ENCODE measurements around the gene PKP4. TPM values are rescaled to one million over a fixed set of nuclear protein-coding genes. Genes with fewer than 3 reads are reported as not detected.

Gene PKP4
- total and polyA plus RNA-seq, 2 experiments from 2014 or later = 35.7 to 92.3 TPM

GRCh38 chr2:158676295-158676694, 219.5 kb downstream of the PKP4 start (continued):
- TF ChIP-seq, protein P1, sequence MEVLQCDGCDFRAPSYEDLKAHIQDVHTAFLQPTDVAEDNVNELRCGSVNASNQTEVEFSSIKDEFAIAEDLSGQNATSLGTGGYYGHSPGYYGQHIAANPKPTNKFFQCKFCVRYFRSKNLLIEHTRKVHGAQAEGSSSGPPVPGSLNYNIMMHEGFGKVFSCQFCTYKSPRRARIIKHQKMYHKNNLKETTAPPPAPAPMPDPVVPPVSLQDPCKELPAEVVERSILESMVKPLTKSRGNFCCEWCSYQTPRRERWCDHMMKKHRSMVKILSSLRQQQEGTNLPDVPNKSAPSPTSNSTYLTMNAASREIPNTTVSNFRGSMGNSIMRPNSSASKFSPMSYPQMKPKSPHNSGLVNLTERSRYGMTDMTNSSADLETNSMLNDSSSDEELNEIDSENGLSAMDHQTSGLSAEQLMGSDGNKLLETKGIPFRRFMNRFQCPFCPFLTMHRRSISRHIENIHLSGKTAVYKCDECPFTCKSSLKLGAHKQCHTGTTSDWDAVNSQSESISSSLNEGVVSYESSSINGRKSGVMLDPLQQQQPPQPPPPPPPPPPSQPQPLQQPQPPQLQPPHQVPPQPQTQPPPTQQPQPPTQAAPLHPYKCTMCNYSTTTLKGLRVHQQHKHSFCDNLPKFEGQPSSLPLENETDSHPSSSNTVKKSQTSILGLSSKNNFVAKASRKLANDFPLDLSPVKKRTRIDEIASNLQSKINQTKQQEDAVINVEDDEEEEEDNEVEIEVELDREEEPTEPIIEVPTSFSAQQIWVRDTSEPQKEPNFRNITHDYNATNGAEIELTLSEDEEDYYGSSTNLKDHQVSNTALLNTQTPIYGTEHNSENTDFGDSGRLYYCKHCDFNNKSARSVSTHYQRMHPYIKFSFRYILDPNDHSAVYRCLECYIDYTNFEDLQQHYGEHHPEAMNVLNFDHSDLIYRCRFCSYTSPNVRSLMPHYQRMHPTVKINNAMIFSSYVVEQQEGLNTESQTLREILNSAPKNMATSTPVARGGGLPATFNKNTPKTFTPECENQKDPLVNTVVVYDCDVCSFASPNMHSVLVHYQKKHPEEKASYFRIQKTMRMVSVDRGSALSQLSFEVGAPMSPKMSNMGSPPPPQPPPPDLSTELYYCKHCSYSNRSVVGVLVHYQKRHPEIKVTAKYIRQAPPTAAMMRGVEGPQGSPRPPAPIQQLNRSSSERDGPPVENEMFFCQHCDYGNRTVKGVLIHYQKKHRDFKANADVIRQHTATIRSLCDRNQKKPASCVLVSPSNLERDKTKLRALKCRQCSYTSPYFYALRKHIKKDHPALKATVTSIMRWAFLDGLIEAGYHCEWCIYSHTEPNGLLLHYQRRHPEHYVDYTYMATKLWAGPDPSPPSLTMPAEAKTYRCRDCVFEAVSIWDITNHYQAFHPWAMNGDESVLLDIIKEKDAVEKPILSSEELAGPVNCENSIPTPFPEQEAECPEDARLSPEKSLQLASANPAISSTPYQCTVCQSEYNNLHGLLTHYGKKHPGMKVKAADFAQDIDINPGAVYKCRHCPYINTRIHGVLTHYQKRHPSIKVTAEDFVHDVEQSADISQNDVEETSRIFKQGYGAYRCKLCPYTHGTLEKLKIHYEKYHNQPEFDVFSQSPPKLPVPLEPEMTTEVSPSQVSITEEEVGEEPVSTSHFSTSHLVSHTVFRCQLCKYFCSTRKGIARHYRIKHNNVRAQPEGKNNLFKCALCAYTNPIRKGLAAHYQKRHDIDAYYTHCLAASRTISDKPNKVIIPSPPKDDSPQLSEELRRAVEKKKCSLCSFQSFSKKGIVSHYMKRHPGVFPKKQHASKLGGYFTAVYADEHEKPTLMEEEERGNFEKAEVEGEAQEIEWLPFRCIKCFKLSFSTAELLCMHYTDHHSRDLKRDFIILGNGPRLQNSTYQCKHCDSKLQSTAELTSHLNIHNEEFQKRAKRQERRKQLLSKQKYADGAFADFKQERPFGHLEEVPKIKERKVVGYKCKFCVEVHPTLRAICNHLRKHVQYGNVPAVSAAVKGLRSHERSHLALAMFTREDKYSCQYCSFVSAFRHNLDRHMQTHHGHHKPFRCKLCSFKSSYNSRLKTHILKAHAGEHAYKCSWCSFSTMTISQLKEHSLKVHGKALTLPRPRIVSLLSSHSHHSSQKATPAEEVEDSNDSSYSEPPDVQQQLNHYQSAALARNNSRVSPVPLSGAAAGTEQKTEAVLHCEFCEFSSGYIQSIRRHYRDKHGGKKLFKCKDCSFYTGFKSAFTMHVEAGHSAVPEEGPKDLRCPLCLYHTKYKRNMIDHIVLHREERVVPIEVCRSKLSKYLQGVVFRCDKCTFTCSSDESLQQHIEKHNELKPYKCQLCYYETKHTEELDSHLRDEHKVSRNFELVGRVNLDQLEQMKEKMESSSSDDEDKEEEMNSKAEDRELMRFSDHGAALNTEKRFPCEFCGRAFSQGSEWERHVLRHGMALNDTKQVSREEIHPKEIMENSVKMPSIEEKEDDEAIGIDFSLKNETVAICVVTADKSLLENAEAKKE (CRISPR knock-in tag; IDR thresholded peaks at IDR 0.05) = no peak

- H3K79me2 ChIP-seq (replicated peaks; ENCODE audit: insufficient read depth) = no peaks in the 10 kb centered on the region
- no peaks in the 10 kb centered on the region for H3F3A ChIP-seq (replicated peaks; ENCODE audit: low read depth)
- H2AFZ ChIP-seq = no peak overlapping the region
- ATAC-seq (no peak), DNase-seq (ENCODE audit: low spot score) (no peak)
- H3K4me3 Mint-ChIP-seq = no peak overlapping the region
- H3K27ac ChIP-seq (ENCODE audit: low read depth) = peak overlapping the region; percentile 12; the same call in 1 of the 2 replicates
- peak overlapping the region; percentile 84 for H3K27ac Mint-ChIP-seq
- no peaks in the 10 kb centered on the region for H3K27me3 ChIP-seq (ENCODE audit: insufficient read depth)
- H3K4me1 Mint-ChIP-seq = peaks cover 23% of the 10 kb centered on the region
- peaks cover 64% of the 10 kb centered on the region for H3K36me3 Mint-ChIP-seq (ENCODE audit: low read depth)
- H3K4me2 ChIP-seq = peak overlapping the region; percentile 55
- peaks cover 1% of the 10 kb centered on the region for H3K27me3 Mint-ChIP-seq (ENCODE audit: insufficient read depth, low read depth, poor library complexity)
- H3K4me1 ChIP-seq (ENCODE audit: insufficient read depth) = peaks cover 17% of the 10 kb centered on the region
- no peaks in the 10 kb centered on the region for H3K9me2 ChIP-seq (ENCODE audit: insufficient read depth)
- H4K20me1 ChIP-seq (replicated peaks; ENCODE audit: insufficient read depth) = no peaks in the 10 kb centered on the region
- H3K9me3 Mint-ChIP-seq = no peaks in the 10 kb centered on the region
- H3K36me3 ChIP-seq (ENCODE audit: insufficient read depth) = 0 out of 2 replicates have a peak, but pooled peaks cover 6% of the 10 kb centered on the region
- no peak overlapping the region for H3K4me3 ChIP-seq
- TF ChIP-seq ZNF331 (CRISPR knock-in tag; IDR thresholded peaks at IDR 0.05; ENCODE audit: low read depth) (no peak), STAT1 (IDR thresholded peaks at IDR 0.05; ENCODE audit: unreplicated experiment) (no peak), REST (IDR thresholded peaks at IDR 0.05; ENCODE audit: unreplicated experiment) (no peak), EZH2phosphoT487 (IDR thresholded peaks at IDR 0.05; ENCODE audit: unreplicated experiment) (no peak), POLR2AphosphoS5 (IDR thresholded peaks at IDR 0.05; ENCODE audit: low read depth) (no peak), ETS1 (IDR thresholded peaks at IDR 0.05) (no peak), ZNF114 (CRISPR knock-in tag; IDR thresholded peaks at IDR 0.05) (no peak), CREB1 (CRISPR knock-in tag; IDR thresholded peaks at IDR 0.05; ENCODE audit: low read depth) (no peak)
Observed at GRCh38 chr2:158676696-158677095, 219.9 kb downstream of the PKP4 start.
